ENCODE results near the gene DYNLL2.
"Not testable (repeated sequence)": the region's sequence is repeated elsewhere in the genome, so short reads cannot be mapped to it uniquely, and the experiment has no call there.

Gene DYNLL2

DNA sequence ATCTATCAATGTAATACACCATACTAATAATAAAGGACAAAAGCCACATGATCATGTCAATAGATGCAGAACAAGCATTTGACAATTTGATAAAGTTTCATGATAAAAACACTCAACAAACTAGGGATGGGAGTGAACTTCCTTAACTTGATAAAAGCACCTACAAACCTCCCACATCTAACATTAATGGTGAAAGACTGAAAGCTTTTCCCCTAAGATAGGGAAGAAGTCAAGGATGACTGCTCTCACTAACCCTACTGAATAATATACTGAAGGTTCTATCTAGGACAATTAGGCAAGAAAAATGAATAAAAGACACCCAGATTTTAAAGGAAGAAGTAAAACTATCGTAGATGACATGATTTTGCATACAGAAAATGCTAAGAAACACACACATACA lies 10.4 kb upstream of the DYNLL2 start:
- Histone ChIP-seq H3K4me3 (ENCODE audit: low read length) (no peak overlapping the region), H3K9me3 (ENCODE audit: control insufficient read depth, insufficient read depth, low read length) (no peaks in the 10 kb centered on the region), H3K27me3 (ENCODE audit: control insufficient read depth, insufficient read depth, low read length) (no peaks in the 10 kb centered on the region), H3K4me1 (ENCODE audit: control insufficient read depth, insufficient read depth, low read length) (no peaks in the 10 kb centered on the region), H3K36me3 (ENCODE audit: control insufficient read depth, insufficient read depth, low read length) (no peaks in the 10 kb centered on the region), H3K27ac (ENCODE audit: low read length) (no peak overlapping the region)
- DNase-seq (ENCODE audit: low read depth, low spot score), result no peak
- WGBS (ENCODE audit: insufficient coverage, insufficient read length), result no CpG with 5 or more reads among the region's 1 CpG

- not testable (repeated sequence) for H3K27ac ChIP-seq (ENCODE audit: low read length); H3K4me1 ChIP-seq (ENCODE audit: control insufficient read depth, insufficient read depth, low read length); H3K36me3 ChIP-seq (ENCODE audit: control insufficient read depth, insufficient read depth, low read length); H3K9me3 ChIP-seq (ENCODE audit: control insufficient read depth, insufficient read depth, low read length); H3K4me3 ChIP-seq (ENCODE audit: low read length); H3K27me3 ChIP-seq (ENCODE audit: control insufficient read depth, insufficient read depth, low read length); DNase-seq (ENCODE audit: low read depth, low spot score)
- WGBS (ENCODE audit: insufficient coverage, insufficient read length), result no CpG with 5 or more reads among the region's 7 CpGs
Observed at GRCh38 chr17:58073266-58073665, 10.0 kb upstream of the DYNLL2 start.

DNA sequence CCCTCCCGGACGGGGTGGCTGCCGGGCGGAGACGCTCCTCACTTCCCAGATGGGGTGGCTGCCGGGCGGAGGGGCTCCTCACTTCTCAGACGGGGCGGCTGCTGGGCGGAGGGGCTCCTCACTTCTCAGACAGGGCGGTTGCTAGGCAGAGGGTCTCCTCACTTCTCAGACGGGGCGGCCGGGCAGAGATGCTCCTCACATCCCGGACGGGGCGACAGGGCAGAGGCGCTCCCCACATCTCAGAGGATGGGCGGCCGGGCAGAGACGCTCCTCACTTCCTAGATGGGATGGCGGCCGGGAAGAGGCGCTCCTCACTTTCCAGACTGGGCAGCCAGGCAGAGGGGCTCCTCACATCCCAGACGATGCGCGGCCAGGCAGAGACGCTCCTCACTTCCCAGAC lies 8.8 kb upstream of the DYNLL2 start:
- not testable (repeated sequence) for DNase-seq (ENCODE audit: low read depth, low spot score); H3K9me3 ChIP-seq (ENCODE audit: control insufficient read depth, insufficient read depth, low read length); H3K36me3 ChIP-seq (ENCODE audit: control insufficient read depth, insufficient read depth, low read length); H3K4me3 ChIP-seq (ENCODE audit: low read length); H3K27me3 ChIP-seq (ENCODE audit: control insufficient read depth, insufficient read depth, low read length); H3K4me1 ChIP-seq (ENCODE audit: control insufficient read depth, insufficient read depth, low read length); H3K27ac ChIP-seq (ENCODE audit: low read length)
- no CpG with 5 or more reads among the region's 28 CpGs for WGBS (ENCODE audit: insufficient coverage, insufficient read length)

- no peak overlapping the region for H3K4me3 ChIP-seq (ENCODE audit: low read length)
- no peaks in the 10 kb centered on the region for H3K9me3 ChIP-seq (ENCODE audit: control insufficient read depth, insufficient read depth, low read length)
- H3K36me3 ChIP-seq (ENCODE audit: control insufficient read depth, insufficient read depth, low read length), result no peaks in the 10 kb centered on the region
- no peak overlapping the region for H3K27ac ChIP-seq (ENCODE audit: low read length)
- 100% methylated on average over 2 of the region's 6 CpGs for WGBS (ENCODE audit: insufficient coverage, insufficient read length)
- H3K4me1 ChIP-seq (ENCODE audit: control insufficient read depth, insufficient read depth, low read length), result peaks cover 8% of the 10 kb centered on the region; the same call in 1 of the 2 replicates
- H3K27me3 ChIP-seq (ENCODE audit: control insufficient read depth, insufficient read depth, low read length), result no peaks in the 10 kb centered on the region
- DNase-seq (ENCODE audit: low read depth, low spot score), result no peak
Observed at GRCh38 chr17:58079300-58080033, 3.8 kb upstream of the DYNLL2 start.

DNA sequence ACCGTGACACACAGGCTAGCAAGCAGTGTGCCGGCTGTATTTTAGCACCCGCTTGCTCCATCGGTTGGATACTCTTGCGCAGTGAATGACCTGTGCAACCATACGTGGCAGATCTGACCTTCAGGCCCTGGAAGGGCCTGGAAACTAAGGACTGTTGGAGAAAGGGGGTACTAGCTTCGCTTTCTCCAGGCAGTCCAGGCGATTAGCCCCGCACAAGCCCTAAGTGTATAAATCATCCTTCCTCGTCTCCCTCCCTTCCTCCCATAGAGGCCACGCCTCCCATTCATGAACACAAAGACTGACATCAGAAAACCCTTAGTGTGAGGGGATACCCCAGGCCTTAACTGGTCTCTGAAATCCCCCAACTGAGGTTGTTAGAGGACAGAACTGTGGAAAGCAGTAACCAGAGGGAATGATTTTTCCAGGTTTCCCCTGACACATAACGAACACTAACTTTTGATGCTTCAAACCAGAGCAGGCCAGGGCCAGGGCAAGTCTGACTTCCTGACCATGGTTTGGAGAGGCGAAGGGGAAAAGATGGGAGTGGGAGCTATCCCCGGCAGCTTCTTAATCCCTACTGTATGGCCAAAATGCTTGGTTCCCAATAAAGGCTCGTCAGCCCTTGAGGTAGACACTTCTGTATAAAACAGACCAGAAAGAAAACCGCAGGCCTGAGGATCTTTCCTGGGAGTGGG lies 1.4 kb upstream of the DYNLL2 start:
- WGBS (ENCODE audit: insufficient coverage, insufficient read length), result no CpG with 5 or more reads among the region's 16 CpGs
- Histone ChIP-seq H3K9me3 (ENCODE audit: control insufficient read depth, insufficient read depth, low read length) (no peaks in the 10 kb centered on the region), H3K4me1 (ENCODE audit: control insufficient read depth, insufficient read depth, low read length) (peaks cover 15% of the 10 kb centered on the region), H3K36me3 (ENCODE audit: control insufficient read depth, insufficient read depth, low read length) (peaks cover 9% of the 10 kb centered on the region), H3K27ac (ENCODE audit: low read length) (no peak overlapping the region), H3K4me3 (ENCODE audit: low read length) (no peak overlapping the region), H3K27me3 (ENCODE audit: control insufficient read depth, insufficient read depth, low read length) (no peaks in the 10 kb centered on the region)
- DNase-seq (ENCODE audit: low read depth, low spot score), result no peak

- Histone ChIP-seq H3K9me3 (ENCODE audit: control insufficient read depth, insufficient read depth, low read length) (no peaks in the 10 kb centered on the region), H3K4me1 (ENCODE audit: control insufficient read depth, insufficient read depth, low read length) (peaks cover 15% of the 10 kb centered on the region), H3K36me3 (ENCODE audit: control insufficient read depth, insufficient read depth, low read length) (peaks cover 14% of the 10 kb centered on the region), H3K27ac (ENCODE audit: low read length) (no peak overlapping the region), H3K4me3 (ENCODE audit: low read length) (no peak overlapping the region), H3K27me3 (ENCODE audit: control insufficient read depth, insufficient read depth, low read length) (no peaks in the 10 kb centered on the region)
- no peak for DNase-seq (ENCODE audit: low read depth, low spot score)
- no CpG with 5 or more reads among the region's 10 CpGs for WGBS (ENCODE audit: insufficient coverage, insufficient read length)
Observed at GRCh38 chr17:58082341-58082869, 814 bp upstream of the DYNLL2 start.

- no peaks in the 10 kb centered on the region for H3K9me3 ChIP-seq (ENCODE audit: control insufficient read depth, insufficient read depth, low read length)
- no peaks in the 10 kb centered on the region for H3K27me3 ChIP-seq (ENCODE audit: control insufficient read depth, insufficient read depth, low read length)
- DNase-seq (ENCODE audit: low read depth, low spot score), result no peak
- H3K4me1 ChIP-seq (ENCODE audit: control insufficient read depth, insufficient read depth, low read length), result peaks cover 15% of the 10 kb centered on the region
- peak overlapping the region; percentile 100 for H3K4me3 ChIP-seq (ENCODE audit: low read length)
- no CpG with 5 or more reads among the region's 92 CpGs for WGBS (ENCODE audit: insufficient coverage, insufficient read length)
- peaks cover 16% of the 10 kb centered on the region for H3K36me3 ChIP-seq (ENCODE audit: control insufficient read depth, insufficient read depth, low read length)
- H3K27ac ChIP-seq (ENCODE audit: low read length), result no peak overlapping the region
Observed at GRCh38 chr17:58083491-58084316, 485 bp downstream of the DYNLL2 start.

DNA sequence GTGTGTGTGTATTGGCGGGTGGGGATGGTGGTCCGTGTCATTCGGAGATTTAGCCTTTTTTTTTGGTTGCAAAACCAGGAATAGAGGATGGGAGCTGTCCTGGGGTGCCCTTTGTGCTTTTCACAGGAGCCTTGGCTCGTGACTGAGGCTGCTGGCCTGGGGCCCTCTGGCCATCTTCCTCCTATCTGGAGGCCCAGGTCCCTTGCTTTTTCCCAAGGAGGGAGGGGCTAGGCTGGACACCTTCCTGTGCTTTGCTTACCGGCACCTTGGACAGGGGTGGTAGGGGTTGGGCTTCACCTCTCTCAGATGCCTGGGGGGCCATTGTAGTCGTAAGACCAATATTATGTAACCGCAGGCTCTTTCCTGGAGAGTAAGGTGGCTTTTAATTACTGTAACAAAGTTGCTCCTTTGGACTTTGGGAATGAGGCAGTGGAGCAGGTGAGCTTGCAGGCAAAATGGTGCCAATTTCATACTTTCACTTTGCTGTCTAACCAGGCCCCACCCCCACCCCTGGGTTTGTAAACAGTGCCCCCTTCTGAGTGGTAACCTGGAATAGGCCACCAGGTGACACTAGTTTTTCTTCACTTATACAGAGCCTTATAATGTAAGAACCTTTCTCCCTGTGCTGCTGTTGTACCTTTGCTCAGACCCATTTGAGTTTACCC lies 1.2 kb downstream of the DYNLL2 start:
- DNase-seq (ENCODE audit: low read depth, low spot score), result no peak
- no peak overlapping the region for H3K27ac ChIP-seq (ENCODE audit: low read length)
- peak overlapping the region; percentile 100; the same call in 1 of the 2 replicates for H3K4me3 ChIP-seq (ENCODE audit: low read length)
- no CpG with 5 or more reads among the region's 7 CpGs for WGBS (ENCODE audit: insufficient coverage, insufficient read length)
- no peaks in the 10 kb centered on the region for H3K9me3 ChIP-seq (ENCODE audit: control insufficient read depth, insufficient read depth, low read length)
- peaks cover 22% of the 10 kb centered on the region for H3K36me3 ChIP-seq (ENCODE audit: control insufficient read depth, insufficient read depth, low read length)
- no peaks in the 10 kb centered on the region for H3K27me3 ChIP-seq (ENCODE audit: control insufficient read depth, insufficient read depth, low read length)
- peaks cover 15% of the 10 kb centered on the region for H3K4me1 ChIP-seq (ENCODE audit: control insufficient read depth, insufficient read depth, low read length)

GRCh38 chr17:58085039-58085715 lies 2.0 kb downstream of the DYNLL2 start:
- H3K4me1 ChIP-seq (ENCODE audit: control insufficient read depth, insufficient read depth, low read length), result peaks cover 15% of the 10 kb centered on the region
- peaks cover 24% of the 10 kb centered on the region for H3K36me3 ChIP-seq (ENCODE audit: control insufficient read depth, insufficient read depth, low read length)
- no peak for DNase-seq (ENCODE audit: low read depth, low spot score)
- no peak overlapping the region for H3K27ac ChIP-seq (ENCODE audit: low read length)
- no peaks in the 10 kb centered on the region for H3K27me3 ChIP-seq (ENCODE audit: control insufficient read depth, insufficient read depth, low read length)
- peak overlapping the region; percentile 100; the same call in 1 of the 2 replicates for H3K4me3 ChIP-seq (ENCODE audit: low read length)
- H3K9me3 ChIP-seq (ENCODE audit: control insufficient read depth, insufficient read depth, low read length), result no peaks in the 10 kb centered on the region
- WGBS (ENCODE audit: insufficient coverage, insufficient read length), result no CpG with 5 or more reads among the region's 8 CpGs
